ENCODE data around the gene NKTR. TPM values are rescaled to one million over a fixed set of nuclear protein-coding genes. Genes with fewer than 3 reads are reported as not detected.
A peak's percentile ranks its signal among the peaks of the same experiment; 100 is the strongest.

Gene NKTR
- total and polyA plus RNA-seq, 9 of the 15 experiments (the other 6 are each of a cell fraction or from before 2014, with no cell fraction given), result 19.7 to 123 (median 92.6) TPM

- intact Hi-C loops (cut with micrococcal nuclease) (loop anchor here (2.0 kb wide), 1 partner anchor 171 kb away; no protein-coding TSS in a partner anchor), in situ Hi-C loops (cut with MboI) (no loop called here)
- ATAC-seq (peak; percentile 6; the same call in 1 of the 3 replicates), DNase-seq (ENCODE audit: extremely low read depth in 1 of 4, low spot score in 3 of 4) (no peak), FAIRE-seq (no peak)
- ChIA-PET CTCF (ENCODE audit: low intra/inter-chr PET ratio) (interaction anchor here (0.6 to 1.8 kb wide), 4 partner anchors 84 to 220 kb away, joined by 3 to 15 read pairs (median 4); no protein-coding TSS in a partner anchor), POLR2A (interaction anchor here (0.6 to 1.9 kb wide), 5 partner anchors 9 to 49 kb away, joined by 3 to 4 read pairs (median 3); no protein-coding TSS in a partner anchor)
- Histone ChIP-seq H3K79me2 (ENCODE audit: control insufficient read depth, insufficient read depth, low read length) (no peaks in the 10 kb centered on the region), H4K20me1 (replicated peaks; ENCODE audit: control insufficient read depth, insufficient read depth, low read length) (peaks cover 10% of the 10 kb centered on the region; the same call in 1 of the 2 replicates), H3K27me3 (ENCODE audit: control insufficient read depth in 2 of 2, insufficient read depth in 2 of 2, low read length in 2 of 2) (no peaks in the 10 kb centered on the region), H3K9ac (ENCODE audit: insufficient read depth in 1 of 2, low read depth in 2 of 2, low read length in 2 of 2) (no peak overlapping the region), H3K9me1 (ENCODE audit: control insufficient read depth, insufficient read depth, low read length) (no peaks in the 10 kb centered on the region), H3K36me3 (ENCODE audit: control insufficient read depth, insufficient read depth, low read length) (peaks cover 5% of the 10 kb centered on the region; the same call in 1 of the 3 replicates), H3K4me1 (replicated peaks in 1 of 2; ENCODE audit: control insufficient read depth in 2 of 2, insufficient read depth in 2 of 2, low read length in 2 of 2) (peaks cover 0 to 29% of the 10 kb centered on the region in 2 experiments; a peak in 3 of 5 replicates), H2AFZ (ENCODE audit: low read depth, low read length) (no peak overlapping the region), H3K4me2 (ENCODE audit: insufficient read depth, low read length) (no peak overlapping the region), H3K9me3 (replicated peaks; ENCODE audit: control insufficient read depth, insufficient read depth, low read depth, low read length) (no peaks in the 10 kb centered on the region), H3K4me3 (no peak overlapping the region), H3K27ac (ENCODE audit: extremely low read depth, low read depth, low read length) (no peak overlapping the region)
- TF ChIP-seq RCOR1 (IDR thresholded peaks at IDR 0.05; ENCODE audit: borderline replicate concordance in 1 of 2, low read depth in 2 of 2, low read length in 2 of 2) (no peak), RBFOX2 (IDR thresholded peaks at IDR 0.05; ENCODE audit: low read depth, low read length) (peak; percentile 30; the same call in 1 of the 2 replicates), ZNF263 (CRISPR knock-in tag; IDR thresholded peaks at IDR 0.05; ENCODE audit: borderline replicate concordance) (peak; percentile 54; the same call in 1 of the 2 replicates), WHSC1 (IDR thresholded peaks at IDR 0.05; ENCODE audit: low read length) (no peak)
- BruUV-seq (replicated peaks), result no TSS peak
- 44% methylated on average over 6 of the region's 6 CpGs for WGBS (ENCODE audit: insufficient coverage, low coverage, missing lambda C conversion rate)
Observed at GRCh38 chr3:42660131-42660715, 59.7 kb downstream of the NKTR start.

Measured in K562 (cell line).